ENCODE results near the gene TSHZ2. TPM values are rescaled to one million over a fixed set of nuclear protein-coding genes. Genes with fewer than 3 reads are reported as not detected.
"Not testable (repeated sequence)": the region's sequence is repeated elsewhere in the genome, so short reads cannot be mapped to it uniquely, and the experiment has no call there.

Gene TSHZ2
- total RNA-seq, 1 donor from 2014 or later, result 1.6 TPM

- no peak overlapping the region for H3K4me3 ChIP-seq (ENCODE audit: low read depth, low read length)
- FAIRE-seq (no peak), DNase-seq (ENCODE audit: low read depth) (no peak)
- H3K27me3 ChIP-seq (ENCODE audit: control insufficient read depth, insufficient read depth, low read length), result no peaks in the 10 kb centered on the region
- H3K36me3 ChIP-seq (ENCODE audit: control insufficient read depth, insufficient read depth, low read length), result no peaks in the 10 kb centered on the region
- no peak for TF ChIP-seq CTCF (IDR thresholded peaks at IDR 0.05; ENCODE audit: insufficient read depth, low read length, severe bottlenecking)
Measured at GRCh38 chr20:53411891-53412290, 439.7 kb downstream of the TSHZ2 start.

- DNase-seq (ENCODE audit: low read depth) (no peak), FAIRE-seq (no peak)
- H3K27me3 ChIP-seq (ENCODE audit: control insufficient read depth, insufficient read depth, low read length), result no peaks in the 10 kb centered on the region
- no peak overlapping the region for H3K4me3 ChIP-seq (ENCODE audit: low read depth, low read length)
- TF ChIP-seq CTCF (IDR thresholded peaks at IDR 0.05; ENCODE audit: insufficient read depth, low read length, severe bottlenecking), result no peak
- no peaks in the 10 kb centered on the region for H3K36me3 ChIP-seq (ENCODE audit: control insufficient read depth, insufficient read depth, low read length)
Measured at GRCh38 chr20:53412577-53413185, 440.5 kb downstream of the TSHZ2 start.

- FAIRE-seq, result no peak
- peak; percentile 74 for TF ChIP-seq CTCF (IDR thresholded peaks at IDR 0.05; ENCODE audit: insufficient read depth, low read length, severe bottlenecking)
- DNase-seq (ENCODE audit: low read depth), result peak; percentile 27
- no peak overlapping the region for H3K4me3 ChIP-seq (ENCODE audit: low read depth, low read length)
- no peaks in the 10 kb centered on the region for H3K36me3 ChIP-seq (ENCODE audit: control insufficient read depth, insufficient read depth, low read length)
- no peaks in the 10 kb centered on the region for H3K27me3 ChIP-seq (ENCODE audit: control insufficient read depth, insufficient read depth, low read length)
Measured at GRCh38 chr20:53413186-53413631, 441.1 kb downstream of the TSHZ2 start.

- not testable (repeated sequence) for FAIRE-seq; H3K27me3 ChIP-seq (ENCODE audit: control insufficient read depth, insufficient read depth, low read length); H3K36me3 ChIP-seq (ENCODE audit: control insufficient read depth, insufficient read depth, low read length); DNase-seq (ENCODE audit: low read depth); H3K4me3 ChIP-seq (ENCODE audit: low read depth, low read length)
Measured at GRCh38 chr20:53413845-53414244, 441.7 kb downstream of the TSHZ2 start.

GRCh38 chr20:53419693-53420460, 447.7 kb downstream of the TSHZ2 start:
- Histone ChIP-seq H3K36me3 (ENCODE audit: control insufficient read depth, insufficient read depth, low read length) (no peaks in the 10 kb centered on the region), H3K27me3 (ENCODE audit: control insufficient read depth, insufficient read depth, low read length) (no peaks in the 10 kb centered on the region), H3K4me3 (ENCODE audit: low read depth, low read length) (no peak overlapping the region)
- no peak for FAIRE-seq
- TF ChIP-seq CTCF (IDR thresholded peaks at IDR 0.05; ENCODE audit: insufficient read depth, low read length, severe bottlenecking), result no peak
- no peak for DNase-seq (ENCODE audit: low read depth)

- no peak for FAIRE-seq
- DNase-seq (ENCODE audit: low read depth), result no peak
- Histone ChIP-seq H3K27me3 (ENCODE audit: control insufficient read depth, insufficient read depth, low read length) (no peaks in the 10 kb centered on the region), H3K36me3 (ENCODE audit: control insufficient read depth, insufficient read depth, low read length) (no peaks in the 10 kb centered on the region), H3K4me3 (ENCODE audit: low read depth, low read length) (no peak overlapping the region)
- TF ChIP-seq CTCF (IDR thresholded peaks at IDR 0.05; ENCODE audit: insufficient read depth, low read length, severe bottlenecking), result no peak
Measured at GRCh38 chr20:53421343-53421742, 449.2 kb downstream of the TSHZ2 start.
